Stimulated activated CD4-positive, alpha-beta T cell treated with anti-CD3 and anti-CD28 coated beads, Interleukin-1b, Interleukin-23, amount 100 ng/mL, for 1 hour (primary cell): ENCODE measurements around the gene RNF19B.

ENCODE experiments used
- DNase-seq, 2 donors: peaks; one replicate each; pipeline ENCODE4 v3.0.0-alpha.2; 2020; ENCODE audit warnings: low read depth in 2 of 2

The RNF19B gene

DNA sequence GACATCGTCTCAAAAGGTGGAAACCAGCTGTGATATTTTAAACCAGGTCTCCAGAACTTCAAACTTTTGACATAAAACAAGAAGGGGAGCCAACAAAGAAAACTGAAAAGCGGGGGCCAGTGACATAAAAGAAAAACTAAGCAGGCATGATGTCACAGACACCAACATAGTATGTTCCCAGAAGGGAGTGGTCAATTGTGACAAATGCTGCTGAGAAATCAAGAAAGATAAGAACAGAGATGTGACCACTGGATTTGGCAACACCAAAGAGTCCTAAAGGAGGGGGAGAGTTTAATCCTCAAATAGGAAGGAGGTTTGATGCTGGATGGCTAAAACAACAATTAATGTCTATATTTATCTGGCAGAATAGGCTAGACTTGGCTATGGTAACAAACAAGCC lies 2.3 kb upstream of the RNF19B start:
- DNase-seq = no peak

- DNase-seq = no peak
Observed at GRCh38 chr1:32965251-32965747, 690 bp upstream of the RNF19B start.

DNA sequence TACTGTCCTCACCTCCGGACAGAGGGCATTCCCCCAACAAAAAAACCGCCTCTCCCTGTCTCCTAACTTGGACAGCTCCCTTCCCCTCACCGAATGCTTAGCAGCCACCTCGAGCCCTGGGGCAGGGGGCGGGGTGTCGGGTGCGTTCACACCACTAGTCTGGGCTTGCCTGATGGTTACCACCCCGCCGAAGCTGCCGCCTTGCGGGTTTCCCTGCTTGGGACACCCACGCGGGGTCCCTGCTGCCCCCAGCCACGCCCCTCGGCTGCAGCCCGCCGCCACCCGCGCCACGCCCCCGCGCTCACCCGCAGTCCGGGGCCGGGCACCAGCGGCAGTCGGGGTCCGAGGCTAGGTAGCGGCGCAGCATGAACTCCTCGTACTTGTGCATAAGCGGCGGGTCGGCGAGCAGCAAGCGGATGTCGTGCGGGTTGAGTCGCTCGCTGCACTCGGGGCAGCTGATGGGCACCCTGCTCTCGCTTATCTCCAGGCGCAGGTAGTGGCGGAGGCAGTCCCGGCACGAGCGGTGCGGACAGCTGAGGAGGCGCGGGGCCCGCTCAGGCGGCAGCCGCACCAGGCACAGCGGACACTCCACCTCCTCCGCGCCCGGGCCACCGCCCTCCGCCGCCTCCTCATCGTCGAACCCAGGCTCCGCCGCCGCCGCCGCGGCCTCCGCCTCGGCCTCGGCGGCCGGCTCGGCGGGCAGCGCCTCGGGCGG lies 706 bp downstream of the RNF19B start:
- peak; percentile 18 to 29 for DNase-seq

DNA sequence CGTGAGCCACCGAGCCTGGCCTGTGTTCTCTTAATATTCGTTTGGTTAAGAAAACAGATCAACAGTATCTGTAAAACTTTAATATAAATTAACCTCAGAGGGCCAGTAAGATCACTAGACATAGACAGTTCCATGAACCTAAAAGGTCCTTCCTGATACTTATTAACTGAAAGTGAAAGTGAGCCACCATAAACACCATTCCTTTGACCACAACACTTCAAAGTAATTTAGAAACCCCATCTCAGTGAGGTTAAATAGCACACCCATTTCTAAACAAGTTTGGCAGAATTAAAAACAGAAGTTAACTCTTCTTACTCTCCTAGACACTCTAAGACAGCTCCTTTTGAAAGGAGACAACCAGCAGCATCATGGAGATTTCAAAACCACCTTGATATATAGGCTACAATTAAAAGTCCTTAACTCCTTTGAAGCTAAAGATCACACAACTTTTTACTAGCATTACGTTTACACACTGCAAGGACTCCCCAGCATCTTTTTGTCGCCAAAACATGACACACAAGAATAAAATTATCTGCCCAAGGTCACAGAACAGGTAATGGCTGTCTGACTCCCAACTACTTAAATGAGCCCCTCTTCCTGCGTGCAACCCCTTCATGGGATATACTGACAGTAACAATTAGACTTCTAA lies 2.2 kb downstream of the RNF19B start:
- DNase-seq = no peak

GRCh38 chr1:32960819-32961355 lies 3.7 kb downstream of the RNF19B start:
- DNase-seq = no peak

- no peak for DNase-seq
Observed at GRCh38 chr1:32960342-32960741, 4.3 kb downstream of the RNF19B start.

DNA sequence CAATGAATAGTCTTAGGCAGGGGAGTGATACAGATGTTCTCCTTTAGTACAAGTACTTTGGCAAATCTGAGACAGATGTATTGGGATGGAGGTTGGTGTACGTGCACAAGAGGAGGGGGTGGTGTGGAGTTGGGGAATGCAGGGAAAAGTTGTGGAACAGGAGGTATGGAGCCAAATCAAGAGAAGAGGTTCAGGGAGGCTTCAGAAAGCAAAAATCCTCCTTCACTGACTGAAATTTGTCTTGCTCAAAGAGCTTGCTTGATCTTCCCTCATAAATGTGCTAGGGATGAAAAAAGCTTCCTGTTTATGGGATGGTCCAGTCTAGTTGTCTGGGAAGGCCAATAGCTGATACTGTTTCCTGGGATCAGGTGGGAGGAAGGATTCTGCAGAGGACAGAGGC lies 5.8 kb downstream of the RNF19B start:
- DNase-seq = no peak

- DNase-seq = no peak
Observed at GRCh38 chr1:32957017-32957416, 7.6 kb downstream of the RNF19B start.

DNA sequence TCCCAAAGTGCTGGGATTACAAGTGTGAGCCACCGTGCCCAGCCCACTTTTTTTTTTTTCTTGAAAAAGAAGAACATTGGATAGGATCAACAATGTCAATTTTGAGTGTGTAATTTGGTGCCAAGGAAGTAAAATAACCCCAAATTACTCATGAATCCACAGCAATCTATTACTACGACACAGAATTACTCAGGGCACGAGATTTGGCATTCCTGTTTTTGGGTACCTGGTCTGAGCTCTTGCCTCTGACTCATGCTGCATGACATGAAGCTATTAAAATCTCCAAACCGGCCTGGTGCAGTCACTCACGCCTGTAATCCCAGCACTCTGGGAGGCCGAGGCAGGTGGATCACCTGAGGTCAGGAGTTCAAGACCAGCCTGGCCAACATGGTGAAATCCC lies 10.4 kb downstream of the RNF19B start:
- DNase-seq = no peak

- no peak for DNase-seq
Observed at GRCh38 chr1:32953495-32953894, 11.1 kb downstream of the RNF19B start.

DNA sequence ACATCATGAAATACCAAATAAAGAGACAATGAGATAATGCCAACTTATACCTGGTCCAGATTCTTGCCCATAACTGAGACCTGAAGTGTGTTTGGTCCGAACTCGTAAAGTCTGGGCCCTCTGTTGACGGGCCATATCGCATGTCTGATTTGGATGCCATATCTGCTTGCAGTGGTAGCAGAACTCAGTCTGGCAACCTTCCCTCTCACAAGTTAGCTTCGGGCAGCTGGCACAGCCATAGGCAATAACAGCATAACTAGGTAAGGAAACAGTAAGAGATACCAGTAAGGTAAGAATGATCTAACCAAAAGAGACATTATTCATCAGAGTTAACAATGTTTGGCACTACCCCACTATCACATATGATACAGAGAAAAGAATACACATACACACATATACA lies 15.1 kb downstream of the RNF19B start:
- DNase-seq = no peak

- no peak for DNase-seq
Observed at GRCh38 chr1:32948905-32949304, 15.7 kb downstream of the RNF19B start.

DNA sequence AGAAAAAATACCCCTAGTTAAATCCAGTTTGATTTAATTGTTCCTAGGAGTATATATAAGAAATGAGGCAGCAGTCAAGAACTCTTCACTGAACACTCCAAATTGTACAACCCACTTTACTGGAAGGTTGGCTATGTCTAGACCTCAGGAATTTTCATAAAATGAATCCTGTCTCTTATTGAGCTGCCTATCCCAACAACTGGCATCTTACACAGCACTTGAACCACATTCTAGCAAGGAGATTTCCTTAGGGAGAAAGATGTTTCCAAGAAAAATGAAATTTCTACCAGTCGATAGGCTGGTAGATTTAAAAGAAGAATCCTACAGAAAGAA lies 16.3 kb downstream of the RNF19B start:
- no peak for DNase-seq

- no peak for DNase-seq
Observed at GRCh38 chr1:32947669-32948389, 16.8 kb downstream of the RNF19B start.

- no peak for DNase-seq
Observed at GRCh38 chr1:32946413-32946812, 18.2 kb downstream of the RNF19B start.

GRCh38 chr1:32944180-32944579 lies 20.4 kb downstream of the RNF19B start:
- no peak for DNase-seq

DNA sequence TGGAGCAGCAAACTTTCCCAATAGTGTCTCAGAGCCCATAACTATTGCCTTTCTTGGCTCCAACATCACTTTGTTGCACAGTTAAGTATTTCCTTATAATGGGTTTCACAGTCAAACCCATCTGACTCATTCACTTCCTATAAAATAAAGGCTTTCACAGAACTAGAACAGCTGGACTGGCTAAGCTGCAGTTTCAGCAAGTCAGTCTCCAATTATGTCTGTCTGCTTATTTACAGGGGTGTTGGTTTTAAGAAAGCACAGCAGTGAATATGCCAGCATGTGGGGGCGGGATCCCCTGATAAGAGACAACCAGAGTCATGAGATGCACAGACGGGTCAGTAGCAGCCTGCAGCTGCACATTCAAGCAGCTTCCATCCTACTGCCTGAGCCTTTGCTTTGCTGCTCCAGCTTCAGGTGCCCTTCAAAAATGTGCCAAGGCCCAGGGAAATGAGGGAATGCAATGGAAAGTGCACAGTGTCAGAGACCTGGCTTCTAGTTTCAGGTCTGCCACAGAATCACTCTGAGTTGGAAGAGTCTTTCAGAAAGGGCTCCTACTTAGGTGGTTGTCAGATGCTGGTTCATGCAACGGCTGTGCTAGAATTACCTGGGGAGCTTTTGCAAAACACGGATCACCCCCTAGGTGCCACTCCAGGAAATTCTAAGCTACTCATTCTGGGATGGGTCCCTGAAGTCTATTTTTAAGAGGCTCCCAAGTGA lies 24.8 kb downstream of the RNF19B start:
- no peak for DNase-seq

GRCh38 chr1:32937061-32937460 lies 27.5 kb downstream of the RNF19B start:
- DNase-seq = no peak

GRCh38 chr1:32934535-32934934 lies 30.1 kb downstream of the RNF19B start:
- DNase-seq = no peak

DNA sequence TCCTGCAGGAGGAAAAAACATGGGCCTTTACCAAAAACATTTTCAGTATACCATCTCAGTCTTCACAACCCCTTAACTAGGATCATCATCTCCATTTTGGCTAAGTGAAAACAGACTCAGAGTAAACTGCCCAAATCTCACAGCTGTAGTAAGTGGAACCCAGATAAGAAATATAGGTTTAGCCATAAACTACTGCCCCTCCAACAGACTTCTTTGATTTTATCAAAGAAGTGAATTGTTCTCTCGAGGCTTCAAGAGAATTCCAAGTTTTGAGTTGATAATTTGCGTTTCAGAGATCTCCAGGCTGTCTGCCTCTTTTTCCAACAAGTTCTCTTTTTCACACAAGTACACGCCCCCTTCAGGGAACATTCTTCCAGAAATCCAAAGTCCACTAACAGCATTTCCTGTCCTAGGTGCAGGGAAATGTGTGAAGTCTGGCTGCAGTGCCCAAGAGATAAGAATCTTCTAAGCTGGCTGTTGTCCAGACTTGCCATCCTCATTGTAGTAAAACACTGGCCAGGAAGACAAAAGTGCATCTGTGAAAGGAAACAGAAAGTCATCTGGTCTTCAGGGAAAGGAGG lies 30.8 kb downstream of the RNF19B start:
- no peak for DNase-seq

- no peak for DNase-seq
Observed at GRCh38 chr1:32931760-32932159, 32.8 kb downstream of the RNF19B start.

DNA sequence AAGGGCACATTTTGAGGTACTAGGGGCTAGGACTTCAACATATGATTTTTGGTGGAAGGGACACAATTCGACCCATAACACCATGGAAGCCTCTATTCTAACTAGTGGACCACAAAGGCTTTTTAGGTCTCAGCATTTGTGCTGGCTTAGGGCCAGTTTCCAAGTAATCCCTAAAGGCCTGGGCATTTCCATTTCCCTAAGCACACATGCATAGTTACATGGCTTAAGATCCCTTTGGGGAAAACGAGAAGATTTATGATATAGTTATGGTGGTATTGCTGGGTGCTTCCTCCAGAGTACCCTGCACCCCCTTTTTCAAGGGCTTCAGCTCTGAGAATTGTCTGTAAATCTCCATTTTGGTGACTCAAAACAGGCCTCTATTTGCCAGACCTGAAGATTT lies 35.2 kb downstream of the RNF19B start:
- no peak for DNase-seq
